H9 (cell line): ENCODE results near the gene ARSI. TPM values are rescaled to one million over a fixed set of nuclear protein-coding genes. Genes with fewer than 3 reads are reported as not detected.

ENCODE experiments used
- DNase-seq: peaks from one replicate; pipeline ENCODE4 v3.0.0-alpha.2; 2017
- H2AFZ ChIP-seq: one replicate; pipeline ENCODE4 v1.6.1; 2013; ENCODE audit warnings: mild to moderate bottlenecking, low read length, control low read depth, moderate library complexity
- H2AK5ac ChIP-seq: 2 replicates; pipeline ENCODE4 v1.6.1; 2013; ENCODE audit warnings: low read length, control low read depth, mixed read lengths; ENCODE audit not compliant: insufficient read length
- H2BK120ac ChIP-seq: one replicate; pipeline ENCODE4 v1.6.1; 2013; ENCODE audit warnings: low read depth, mild to moderate bottlenecking, low read length, control low read depth, inconsistent platforms; ENCODE audit not compliant: poor library complexity, severe bottlenecking
- H2BK12ac ChIP-seq: 2 replicates; pipeline ENCODE4 v1.6.1; 2013; ENCODE audit warnings: low read length, control low read depth, mixed read lengths, low read depth; ENCODE audit not compliant: insufficient read length
- H2BK15ac ChIP-seq: 2 replicates; pipeline ENCODE4 v1.6.1; 2013; ENCODE audit warnings: low read depth, low read length, control low read depth
- H2BK20ac ChIP-seq: one replicate; pipeline ENCODE4 v1.6.1; 2013; ENCODE audit warnings: low read depth, mild to moderate bottlenecking, low read length, control low read depth, inconsistent platforms; ENCODE audit not compliant: poor library complexity, severe bottlenecking
- H2BK5ac ChIP-seq: 2 replicates; pipeline ENCODE4 v1.6.1; 2013; ENCODE audit warnings: low read length, control low read depth, mixed read lengths; ENCODE audit not compliant: insufficient read length
- H3K14ac ChIP-seq: 2 replicates; pipeline ENCODE4 v1.6.1; 2013; ENCODE audit warnings: low read length, control low read depth; ENCODE audit not compliant: insufficient read depth
- H3K18ac ChIP-seq: 2 replicates; pipeline ENCODE4 v1.6.1; 2013; ENCODE audit warnings: low read depth, mild to moderate bottlenecking, mixed read lengths, low read length, control low read depth; ENCODE audit not compliant: insufficient read length
- H3K23ac ChIP-seq: 2 replicates; pipeline ENCODE4 v1.6.1; 2013; ENCODE audit warnings: low read length, control low read depth, mixed read lengths, low read depth; ENCODE audit not compliant: insufficient read length
- H3K23me2 ChIP-seq: 2 replicates; pipeline ENCODE4 v1.6.1; 2013; ENCODE audit warnings: low read depth, mild to moderate bottlenecking, mixed read lengths, low read length, control low read depth; ENCODE audit not compliant: insufficient read length, poor library complexity, severe bottlenecking
- H3K27ac ChIP-seq: 2 replicates; pipeline ENCODE4 v1.5.1; 2013; ENCODE audit warnings: low read length, control low read depth, mixed read lengths, low read depth; ENCODE audit not compliant: insufficient read length
- H3K27me3 ChIP-seq: 2 replicates; pipeline ENCODE4 v1.6.1; 2013; ENCODE audit warnings: low read length, control low read depth, inconsistent platforms; ENCODE audit not compliant: insufficient read depth
- H3K4ac ChIP-seq: 2 replicates; pipeline ENCODE4 v1.6.1; 2013; ENCODE audit warnings: low read depth, mild to moderate bottlenecking, control low read depth, inconsistent platforms, low read length, moderate library complexity
- H3K4me1 ChIP-seq: 2 replicates; pipeline ENCODE4 v1.6.1; 2013; ENCODE audit warnings: low read length, control low read depth, inconsistent platforms; ENCODE audit not compliant: insufficient read depth
- H3K4me2 ChIP-seq: 2 replicates; pipeline ENCODE4 v1.6.1; 2013; ENCODE audit warnings: low read length, control low read depth, mixed read lengths; ENCODE audit not compliant: insufficient read length, insufficient read depth
- H3K56ac ChIP-seq: 2 replicates; pipeline ENCODE4 v1.6.1; 2013; ENCODE audit warnings: low read depth, mild to moderate bottlenecking, mixed read lengths, low read length, control low read depth; ENCODE audit not compliant: insufficient read length
- H3K79me1 ChIP-seq: 2 replicates; pipeline ENCODE4 v1.6.1; 2013; ENCODE audit warnings: low read depth, mild to moderate bottlenecking, moderate library complexity, low read length, control low read depth, inconsistent platforms; ENCODE audit not compliant: insufficient read depth, poor library complexity, severe bottlenecking
- H3K79me2 ChIP-seq: 2 replicates; pipeline ENCODE4 v1.6.1; 2013; ENCODE audit warnings: low read length, control low read depth, inconsistent platforms; ENCODE audit not compliant: insufficient read depth
- H3K9ac ChIP-seq: 2 replicates; pipeline ENCODE4 v1.6.1; 2013; ENCODE audit warnings: low read length, control low read depth, mixed read lengths; ENCODE audit not compliant: insufficient read length; ENCODE audit errors: extremely low read depth
- H3K9me3 ChIP-seq: one replicate; pipeline ENCODE4 v1.6.1; 2013; ENCODE audit warnings: low read depth, low read length, inconsistent platforms; ENCODE audit not compliant: control insufficient read depth
- H3T11ph ChIP-seq: one replicate; pipeline ENCODE4 v1.6.1; 2013; ENCODE audit warnings: mild to moderate bottlenecking, low read length, control low read depth, inconsistent platforms
- H4K20me1 ChIP-seq: one replicate; pipeline ENCODE4 v1.6.1; 2013; ENCODE audit not compliant: control insufficient read depth, insufficient read length, insufficient read depth
- H4K5ac ChIP-seq: 2 replicates; pipeline ENCODE4 v1.6.1; 2013; ENCODE audit warnings: low read depth, mild to moderate bottlenecking, mixed read lengths, low read length, control low read depth; ENCODE audit not compliant: insufficient read length
- H4K8ac ChIP-seq: replicated peaks from 2 replicates; pipeline ENCODE4 v1.6.1; 2013; ENCODE audit warnings: low read length, control low read depth, mixed read lengths, low read depth; ENCODE audit not compliant: insufficient read length
- H4K91ac ChIP-seq: 2 replicates; pipeline ENCODE4 v1.6.1; 2013; ENCODE audit warnings: low read depth, mild to moderate bottlenecking, moderate library complexity, mixed read lengths, low read length, control low read depth; ENCODE audit not compliant: insufficient read length
- H3K27ac Mint-ChIP-seq, 3 experiments: 2 replicates in 2 of 3; 3 replicates in 1 of 3; pipeline ENCODE4 v1.8.0; 2020 to 2021; ENCODE audit warnings: mixed read lengths in 3 of 3, mild to moderate bottlenecking in 1 of 3, moderate library complexity in 1 of 3
- H3K27me3 Mint-ChIP-seq: 2 replicates; pipeline ENCODE4 v1.8.0; 2021; ENCODE audit warnings: low read depth, mild to moderate bottlenecking, moderate library complexity, mixed read lengths
- H3K36me3 Mint-ChIP-seq, 3 experiments: 2 replicates in 2 of 3; 3 replicates in 1 of 3; pipeline ENCODE4 v1.8.0; 2020 to 2021; ENCODE audit warnings: low read depth in 3 of 3, mixed read lengths in 3 of 3; ENCODE audit not compliant: insufficient read depth in 1 of 3
- H3K4me1 Mint-ChIP-seq, 2 experiments: 2 replicates each; pipeline ENCODE4 v1.8.0; 2020; ENCODE audit warnings: mixed read lengths in 2 of 2
- H3K4me3 Mint-ChIP-seq, 2 experiments: 2 replicates in 1 of 2; 3 replicates in 1 of 2; pipeline ENCODE4 v1.8.0; 2020 to 2021; ENCODE audit warnings: mild to moderate bottlenecking in 2 of 2, mixed read lengths in 2 of 2, moderate library complexity in 1 of 2
- H3K9me3 Mint-ChIP-seq, 2 experiments: 2 replicates in 1 of 2; 3 replicates in 1 of 2; pipeline ENCODE4 v1.8.0; 2020; ENCODE audit warnings: mild to moderate bottlenecking in 2 of 2, mixed read lengths in 2 of 2, moderate library complexity in 1 of 2
- CTCF ChIP-seq: fragments of 200-600 bp; sonication (generic); conservative IDR thresholded peaks from 3 replicates; pipeline ENCODE4 v1.8.0; 2021; ENCODE audit warnings: antibody characterized with exemption, mild to moderate bottlenecking
- WGBS: extraction: QIAGEN DNeasy Blood & Tissue Kit; methylation state at CpG from one replicate; pipeline ENCODE4 v1.1.7; 2013; ENCODE audit warnings: missing lambda C conversion rate, low lambda C conversion rate, mixed read lengths; ENCODE audit not compliant: insufficient read length; ENCODE audit errors: extremely low coverage; 5-methylcytosine and 5-hydroxymethylcytosine counted together
- total RNA-seq: library from RNA; stranded (reverse); gene quantifications from 2 replicates; pipeline ENCODE4 v1.2.1, GENCODE V29; 2021

The ARSI gene
- total RNA-seq, 1 experiment from 2014 or later, result 1.7 TPM

- H2BK15ac ChIP-seq, result no peak overlapping the region
- no peak overlapping the region for H3K14ac ChIP-seq
- H3K9ac ChIP-seq, result no peak overlapping the region
- Mint-ChIP-seq H3K4me3 (no peak overlapping the region), H3K36me3 (no peaks in the 10 kb centered on the region), H3K9me3 (no peaks in the 10 kb centered on the region), H3K27ac (peak overlapping the region in 1 of 3 experiments; percentile 42; a peak in 2 of 7 replicates), H3K4me1 (peaks cover 0 to 18% of the 10 kb centered on the region in 2 experiments), H3K27me3 (peaks cover 14% of the 10 kb centered on the region)
- no peak overlapping the region for H4K8ac ChIP-seq
- no peaks in the 10 kb centered on the region for H3K23me2 ChIP-seq
- no peaks in the 10 kb centered on the region for H3K27me3 ChIP-seq
- H3K9me3 ChIP-seq, result no peaks in the 10 kb centered on the region
- H3K18ac ChIP-seq, result no peak overlapping the region
- DNase-seq, result no peak
- H3K4ac ChIP-seq, result no peak overlapping the region
- no peaks in the 10 kb centered on the region for H3K79me2 ChIP-seq
- no peak overlapping the region for H4K5ac ChIP-seq
- H2BK5ac ChIP-seq, result no peak overlapping the region
- WGBS, result no CpG with 5 or more reads among the region's 7 CpGs
- no peaks in the 10 kb centered on the region for H3K4me1 ChIP-seq
- H2BK120ac ChIP-seq, result no peak overlapping the region
- H3K23ac ChIP-seq, result no peak overlapping the region
- no peak overlapping the region for H3T11ph ChIP-seq
- H2AFZ ChIP-seq, result no peak overlapping the region
- no peak overlapping the region for H3K56ac ChIP-seq
- no peak for TF ChIP-seq CTCF
- no peak overlapping the region for H3K4me2 ChIP-seq
- H2AK5ac ChIP-seq, result no peak overlapping the region
- H2BK20ac ChIP-seq, result no peak overlapping the region
- H4K20me1 ChIP-seq, result no peaks in the 10 kb centered on the region
- H3K27ac ChIP-seq, result no peak overlapping the region
- no peaks in the 10 kb centered on the region for H3K79me1 ChIP-seq
- H2BK12ac ChIP-seq, result no peak overlapping the region
- no peak overlapping the region for H4K91ac ChIP-seq
These were observed 24.5 kb downstream of the ARSI start for GRCh38 chr5:150278046-150278730.
